Left forelimb (tissue), 1 donor: ENCODE results near the gene RFFL.

Experiments
- DNase-seq: peaks from one replicate; pipeline ENCODE4 v3.0.0-alpha.2; 2018; ENCODE audit warnings: low spot score

Gene RFFL

DNA sequence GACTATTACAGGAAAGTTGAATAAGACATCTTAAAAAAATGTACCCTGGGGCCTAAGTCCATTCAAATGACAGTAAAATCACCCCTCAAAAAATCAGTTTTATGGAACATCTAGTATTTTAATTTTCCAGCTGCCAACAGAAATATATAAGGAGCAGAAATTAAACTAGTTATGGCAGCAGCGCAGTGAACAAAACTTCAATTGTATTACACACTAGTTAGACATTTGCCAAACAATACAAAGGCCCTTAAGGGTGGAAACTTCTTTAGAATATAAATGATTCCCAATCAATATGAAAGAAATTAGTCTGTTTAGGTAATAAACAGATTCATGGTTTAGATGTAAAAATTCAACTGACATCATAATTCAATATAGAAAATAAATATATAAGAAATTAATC, 18.1 kb upstream of the RFFL start:
- no peak for DNase-seq

DNA sequence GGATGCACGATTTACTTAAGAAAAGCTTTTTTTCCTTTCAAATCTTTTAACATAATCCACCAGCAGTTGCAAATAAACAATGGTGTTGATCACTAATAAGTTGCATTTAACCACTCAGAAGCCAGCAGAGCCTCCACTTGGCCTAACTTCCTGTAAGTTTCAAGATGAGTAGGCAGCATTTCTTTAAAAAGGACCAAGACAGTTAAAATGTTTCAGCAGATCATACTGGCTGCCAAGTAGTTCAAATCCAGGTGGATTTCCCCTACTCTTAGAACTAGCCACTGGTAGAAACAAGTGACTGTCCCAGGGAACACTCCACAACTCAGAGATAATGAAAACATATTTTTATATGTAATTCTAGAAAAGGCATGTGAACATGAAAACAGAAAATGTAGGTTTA, 17.0 kb upstream of the RFFL start:
- DNase-seq: no peak

GRCh38 chr17:35079547-35080423, 16.3 kb upstream of the RFFL start:
- no peak for DNase-seq

DNA sequence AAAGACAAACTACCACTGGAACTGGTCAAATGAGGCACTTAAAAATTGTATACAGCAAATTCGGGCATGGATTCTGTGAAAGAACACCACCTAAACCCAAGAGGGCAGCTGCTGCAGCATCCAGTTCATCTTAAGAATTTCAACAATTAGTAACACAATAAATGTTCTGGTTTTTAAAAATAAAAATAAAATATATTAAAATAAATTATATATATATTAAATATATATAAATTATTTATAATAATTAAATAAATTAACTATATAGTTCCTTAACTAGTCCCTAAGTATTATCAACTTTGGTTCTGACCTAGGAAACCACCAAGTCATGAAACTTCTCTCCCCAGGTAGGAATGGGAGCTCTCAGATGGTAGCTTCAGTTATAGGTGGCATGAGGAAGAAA, 13.4 kb upstream of the RFFL start:
- no peak for DNase-seq

GRCh38 chr17:35074711-35075707, 11.5 kb upstream of the RFFL start:
- DNase-seq: no peak

- no peak for DNase-seq
Measured at GRCh38 chr17:35073991-35074627, 10.6 kb upstream of the RFFL start.

DNA sequence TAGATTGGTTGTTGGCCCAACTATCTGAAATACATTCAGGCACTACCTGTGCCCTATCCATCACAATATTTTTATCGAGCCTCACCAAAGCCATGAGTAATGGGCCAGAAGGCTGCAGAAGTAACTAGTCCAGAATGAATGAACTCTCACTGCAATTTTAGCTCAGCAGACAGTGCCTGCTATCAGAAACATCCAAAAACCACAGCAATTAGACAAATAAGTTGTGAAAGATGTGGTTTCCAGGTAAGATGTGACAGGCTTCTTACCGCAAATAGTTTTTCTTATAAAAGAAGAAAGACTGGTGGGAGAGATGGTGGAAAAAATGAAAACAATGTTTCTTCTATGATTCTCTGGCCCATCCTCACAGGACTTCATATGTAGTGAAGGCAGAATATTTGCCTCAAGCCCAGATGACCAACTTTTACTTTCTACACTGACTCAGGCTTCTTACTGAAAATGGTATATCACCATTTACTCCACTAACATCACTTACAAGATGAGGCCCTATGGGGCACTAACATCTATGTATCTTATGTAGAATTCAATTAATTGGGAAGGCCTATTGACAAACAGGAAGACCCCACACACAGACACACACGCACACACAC, 9.8 kb upstream of the RFFL start:
- no peak for DNase-seq

DNA sequence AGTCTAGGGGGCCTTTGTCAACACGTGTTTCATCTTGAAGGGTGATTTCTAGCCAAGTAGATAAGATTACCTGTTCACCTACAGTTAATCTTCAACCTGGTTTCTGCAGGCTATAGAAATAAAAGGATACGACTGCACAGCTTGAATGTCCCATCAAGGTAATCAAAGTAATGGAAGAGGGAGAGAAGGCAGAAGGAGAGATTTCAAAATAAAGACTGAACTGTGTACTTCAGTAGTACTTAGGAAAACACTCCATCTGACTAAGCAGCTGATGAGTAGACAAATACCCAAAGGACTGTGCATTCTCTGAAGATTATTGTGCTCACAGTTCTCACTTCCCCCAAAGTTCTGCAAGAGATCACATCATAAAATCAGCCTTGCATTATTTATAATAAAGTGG, 5.8 kb upstream of the RFFL start:
- DNase-seq: no peak

DNA sequence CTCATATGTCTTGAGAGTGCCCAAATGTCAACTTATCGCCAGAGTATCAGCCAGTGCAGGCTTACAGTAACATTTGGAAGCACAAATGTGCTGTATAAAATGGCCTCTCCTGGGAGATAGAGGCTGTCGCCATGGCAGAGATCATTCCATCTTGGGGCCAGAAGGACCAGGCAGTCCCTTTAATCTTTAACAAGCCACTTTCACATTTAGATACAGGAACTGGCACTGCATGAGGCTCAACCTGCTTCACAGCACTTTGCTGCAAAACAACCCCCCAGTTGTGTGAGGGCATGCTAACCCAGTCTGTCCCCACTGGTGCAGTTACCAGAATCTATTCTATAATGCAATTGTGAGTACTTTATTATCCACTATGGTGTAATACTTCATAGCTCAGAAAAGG, 4.7 kb upstream of the RFFL start:
- no peak for DNase-seq

DNA sequence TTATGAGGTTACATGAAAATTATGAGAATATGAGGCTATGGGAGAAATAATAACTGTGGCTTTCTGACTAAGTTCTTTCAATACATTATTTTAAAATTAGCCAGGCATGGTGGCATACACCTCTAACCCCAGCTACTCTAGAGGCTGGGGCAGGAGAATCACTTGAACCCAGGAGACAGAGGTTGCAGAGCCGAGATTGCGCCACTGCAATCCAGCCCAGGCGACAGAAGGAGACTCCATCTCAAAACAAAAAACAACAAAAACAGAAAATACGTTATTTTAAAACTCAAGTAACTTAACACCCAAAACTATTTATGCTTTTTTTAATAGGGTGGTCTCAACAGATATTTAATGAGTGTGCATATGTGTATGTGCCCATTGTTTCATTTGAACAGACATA, 2.4 kb upstream of the RFFL start:
- DNase-seq: no peak

- no peak for DNase-seq
Measured at GRCh38 chr17:35064516-35065215, 1.2 kb upstream of the RFFL start.

DNA sequence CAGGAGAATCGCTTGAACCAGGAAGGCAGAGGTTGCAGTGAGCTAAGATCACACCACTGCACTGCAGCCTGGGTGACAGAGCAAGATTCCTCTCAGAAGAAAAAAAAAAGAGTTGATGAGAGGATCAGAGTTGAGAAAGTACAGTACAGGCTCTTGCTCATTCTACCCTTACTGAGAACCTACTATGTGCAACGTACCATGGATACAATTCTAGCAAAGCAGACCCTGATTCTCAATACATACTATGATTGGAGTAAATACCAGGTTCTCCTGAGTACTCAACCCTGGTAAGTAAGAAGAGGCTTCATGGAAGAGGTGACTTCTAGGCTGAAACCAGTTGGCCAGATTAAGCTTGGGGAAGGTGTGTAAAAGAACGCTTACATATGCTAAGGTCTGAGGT, 1.2 kb downstream of the RFFL start:
- DNase-seq: no peak

DNA sequence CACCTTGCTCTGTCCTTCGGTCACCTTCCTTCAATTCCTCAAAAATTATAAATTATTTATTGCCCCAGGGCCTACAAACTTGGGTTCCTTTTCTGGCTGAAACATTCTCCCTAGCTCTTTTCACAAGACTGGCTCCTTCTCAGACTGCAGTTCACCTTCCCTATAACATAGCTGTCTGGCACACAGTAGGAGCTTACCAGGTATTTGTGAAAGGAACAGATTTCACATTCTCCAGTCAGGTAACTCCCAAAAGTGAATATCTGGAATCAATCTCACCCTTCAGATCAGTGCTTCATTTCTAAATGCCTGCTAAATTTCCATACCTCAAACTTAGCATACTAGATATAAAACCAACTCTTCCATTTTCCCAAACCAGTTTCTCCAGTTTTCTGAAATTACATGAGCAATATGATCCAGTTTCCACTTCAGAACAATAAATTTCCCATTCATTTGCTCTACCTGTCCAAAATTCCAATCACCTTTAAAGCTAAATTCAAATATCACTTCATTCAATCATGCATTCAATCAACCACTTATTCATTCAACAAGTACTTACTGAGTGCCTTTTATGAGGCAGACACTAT, 6.1 kb downstream of the RFFL start:
- DNase-seq: no peak

DNA sequence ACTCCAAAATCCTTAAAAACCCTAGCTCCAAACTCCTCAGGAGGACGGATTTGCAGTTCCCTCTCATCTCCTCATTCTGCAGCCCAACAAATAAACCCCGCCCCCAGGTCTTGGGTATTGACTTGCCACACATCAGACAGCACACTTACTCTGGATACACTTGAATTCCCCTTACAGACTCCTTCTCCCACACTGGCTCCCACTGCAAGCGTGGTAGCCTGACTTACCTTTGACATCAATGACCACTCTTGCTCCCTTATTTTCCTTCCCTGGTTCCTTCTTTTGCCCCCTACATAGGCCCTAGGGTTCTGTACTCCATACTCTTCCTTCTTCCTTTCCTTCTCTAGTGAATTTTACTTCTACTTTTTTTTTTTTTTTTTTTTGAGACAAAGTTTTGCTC, 7.5 kb downstream of the RFFL start:
- DNase-seq: no peak

DNA sequence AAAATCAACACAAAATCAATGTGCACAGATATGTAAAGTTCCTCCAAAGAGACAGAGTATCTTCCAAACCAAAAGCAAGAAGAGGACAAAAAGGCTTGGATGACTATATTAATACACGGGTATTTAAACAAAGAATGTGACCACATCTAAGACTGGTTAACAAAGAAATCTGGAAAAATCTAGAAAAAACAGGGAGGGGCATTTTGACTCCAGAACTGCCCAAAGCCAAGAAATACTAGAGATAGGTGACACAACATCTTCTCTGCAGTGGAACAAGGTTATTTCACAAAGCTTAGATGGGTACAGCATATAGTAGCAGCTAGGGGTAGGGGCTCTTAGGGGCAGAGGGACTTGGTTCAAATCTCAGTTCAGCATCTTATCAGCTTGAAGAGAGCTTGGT, 10.3 kb downstream of the RFFL start:
- no peak for DNase-seq

DNA sequence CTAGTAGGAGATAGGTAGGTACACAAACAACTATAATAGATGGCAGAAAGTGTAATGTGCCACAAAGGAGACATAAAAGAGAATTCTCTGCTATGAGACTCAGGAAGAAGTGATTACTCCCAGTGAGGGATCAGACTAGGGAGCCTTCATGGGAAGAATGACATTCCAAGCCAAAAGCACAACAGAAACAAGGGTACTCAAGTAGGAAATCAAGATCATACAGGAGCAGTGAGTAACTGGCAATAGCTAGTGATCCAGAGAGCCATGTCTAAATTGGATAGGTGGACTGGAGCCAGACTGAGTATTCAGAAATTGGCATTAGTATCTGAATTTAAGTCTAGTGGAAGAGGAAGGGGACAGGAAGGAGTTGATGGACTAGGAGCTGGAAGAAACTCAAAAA, 10.7 kb downstream of the RFFL start:
- DNase-seq: no peak

DNA sequence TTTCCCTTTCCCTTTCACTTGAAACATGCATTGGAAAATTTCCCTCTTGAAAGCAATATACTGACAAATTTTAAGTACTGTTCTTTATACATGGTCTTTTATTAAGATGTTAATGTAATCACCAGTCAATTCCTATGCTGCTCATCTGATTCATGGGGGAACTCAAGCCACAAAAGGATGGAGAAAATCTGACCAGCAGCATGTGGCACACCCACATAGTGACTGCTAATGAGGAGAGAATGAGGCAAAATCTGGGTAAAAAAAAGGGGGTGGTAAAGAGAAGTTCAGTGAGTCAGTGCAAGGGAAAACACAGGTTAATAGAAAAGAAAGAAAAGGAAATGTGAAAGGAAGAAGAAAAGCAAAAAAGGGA, 11.3 kb downstream of the RFFL start:
- no peak for DNase-seq

GRCh38 chr17:35051579-35052240, 11.8 kb downstream of the RFFL start:
- DNase-seq: no peak

DNA sequence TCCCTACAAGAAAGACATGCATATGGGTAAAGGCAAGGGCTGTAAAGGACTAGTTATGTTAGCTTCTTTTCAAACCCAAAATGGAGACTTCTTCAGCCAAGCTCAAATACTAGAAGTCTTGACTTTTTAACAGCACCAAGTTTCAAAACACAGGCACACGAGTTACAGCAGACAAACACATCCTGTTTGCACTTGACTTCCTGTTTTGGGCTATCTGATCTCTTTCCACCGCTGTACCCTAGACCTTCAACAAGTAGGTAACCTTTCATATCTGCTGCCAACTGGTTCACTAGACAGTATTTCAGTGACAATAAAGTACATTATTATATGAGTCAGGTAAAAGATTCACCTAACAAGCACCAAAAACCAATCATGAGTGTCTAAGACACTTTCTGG, 12.3 kb downstream of the RFFL start:
- no peak for DNase-seq

- DNase-seq: no peak
Measured at GRCh38 chr17:35050170-35050569, 13.3 kb downstream of the RFFL start.
